HepG2 (cell line): ENCODE data around the gene TRAF3. TPM values are rescaled to one million over a fixed set of nuclear protein-coding genes. Genes with fewer than 3 reads are reported as not detected.

ENCODE experiments used
- CCDC6 ChIP-seq: sonication (generic); formaldehyde crosslinking; IDR thresholded peaks from 2 replicates; pipeline ENCODE4 v1.8.1; 2022; ENCODE audit warnings: mild to moderate bottlenecking, missing genetic modification reagents, moderate library complexity
- CEBPG ChIP-seq: IDR thresholded peaks from 2 replicates; pipeline ENCODE4 v1.6.1; 2016
- DDIT3 ChIP-seq: sonication (generic); formaldehyde crosslinking; IDR thresholded peaks from 2 replicates; pipeline ENCODE4 v1.4.0; 2020; ENCODE audit warnings: mild to moderate bottlenecking, missing genetic modification reagents
- DNMT3B ChIP-seq: conservative IDR thresholded peaks from 2 replicates; pipeline ENCODE4 v1.6.1; 2016; ENCODE audit warnings: missing biosample characterization, control low read depth
- EHMT2 ChIP-seq: fragments of 200-600 bp; sonication (generic); IDR thresholded peaks from 2 replicates; pipeline ENCODE4 v1.7.0; 2017; ENCODE audit warnings: antibody characterized with exemption, low read depth, low read length, borderline replicate concordance
- ELK4 ChIP-seq: sonication (generic); formaldehyde crosslinking; IDR thresholded peaks from 2 replicates; pipeline ENCODE4 v1.9.0; 2021; ENCODE audit warnings: missing genetic modification reagents, borderline replicate concordance
- ETV5 ChIP-seq: IDR thresholded peaks from 2 replicates; pipeline ENCODE4 v1.6.1; 2018; ENCODE audit warnings: missing biosample characterization, missing genetic modification reagents, inconsistent platforms, borderline replicate concordance
- FOXA3 ChIP-seq: IDR thresholded peaks from 2 replicates; pipeline ENCODE4 v1.6.1; 2016; ENCODE audit warnings: missing genetic modification reagents, missing compliant biosample characterization
- IKZF4 ChIP-seq: sonication (generic); formaldehyde crosslinking; IDR thresholded peaks from 2 replicates; pipeline ENCODE4 v1.5.1; 2020; ENCODE audit warnings: borderline replicate concordance, mild to moderate bottlenecking, low read depth, missing genetic modification reagents; ENCODE audit errors: not compliant biosample characterization
- KDM3A ChIP-seq: IDR thresholded peaks from 2 replicates; pipeline ENCODE4 v1.6.1; 2018; ENCODE audit warnings: low read depth, missing compliant biosample characterization
- KLF16 ChIP-seq, 2 experiments: sonication (generic) in 1 of 2; formaldehyde crosslinking in 1 of 2; IDR thresholded peaks; 2 replicates each; pipeline versions ENCODE4 v1.6.1 to v1.8.0; 2016 to 2023; ENCODE audit warnings: missing genetic modification reagents in 2 of 2, missing compliant biosample characterization in 1 of 2
- KLF6 ChIP-seq: IDR thresholded peaks from 2 replicates; pipeline ENCODE4 v1.8.0; 2016; ENCODE audit warnings: missing biosample characterization, missing genetic modification reagents
- NFKB2 ChIP-seq: sonication (generic); formaldehyde crosslinking; IDR thresholded peaks from 2 replicates; pipeline ENCODE4 v1.4.0; 2020; ENCODE audit warnings: missing genetic modification reagents, borderline replicate concordance
- PHF8 ChIP-seq: sonication (generic); formaldehyde crosslinking; IDR thresholded peaks from 2 replicates; pipeline ENCODE4 v1.5.0; 2020; ENCODE audit warnings: missing genetic modification reagents
- PREB ChIP-seq: sonication (generic); formaldehyde crosslinking; IDR thresholded peaks from 2 replicates; pipeline ENCODE4 v1.4.0; 2020; ENCODE audit warnings: missing genetic modification reagents
- PRMT3 ChIP-seq: sonication (generic); formaldehyde crosslinking; IDR thresholded peaks from 2 replicates; pipeline ENCODE4 v1.8.1; 2022; ENCODE audit warnings: low read depth, mild to moderate bottlenecking, moderate library complexity, missing genetic modification reagents, borderline replicate concordance
- SMAD9 ChIP-seq: sonication (generic); formaldehyde crosslinking; IDR thresholded peaks from 2 replicates; pipeline ENCODE4 v1.5.1; 2020; ENCODE audit warnings: mild to moderate bottlenecking, missing genetic modification reagents
- TFAP4 ChIP-seq: sonication (generic); IDR thresholded peaks from 2 replicates; pipeline ENCODE4 v1.6.1; 2016; ENCODE audit warnings: low read depth, borderline replicate concordance
- TRIM22 ChIP-seq: fragments of 450-650 bp; IDR thresholded peaks from 2 replicates; pipeline ENCODE4 v1.6.1; 2017
- ZFP41 ChIP-seq: sonication (generic); formaldehyde crosslinking; IDR thresholded peaks from 2 replicates; pipeline ENCODE4 v1.4.0; 2020; ENCODE audit warnings: mild to moderate bottlenecking, missing genetic modification reagents, borderline replicate concordance
- ZNF235 ChIP-seq: sonication (generic); formaldehyde crosslinking; IDR thresholded peaks from 2 replicates; pipeline ENCODE4 v1.8.1; 2023; ENCODE audit warnings: mild to moderate bottlenecking, missing genetic modification reagents, borderline replicate concordance
- ZNF629 ChIP-seq: sonication (generic); formaldehyde crosslinking; conservative IDR thresholded peaks from 2 replicates; pipeline ENCODE4 v1.5.0; 2020; ENCODE audit warnings: missing genetic modification reagents
- ZNF691 ChIP-seq: sonication (generic); formaldehyde crosslinking; IDR thresholded peaks from 2 replicates; pipeline ENCODE4 v1.4.0; 2020; ENCODE audit warnings: missing genetic modification reagents, low read depth, mild to moderate bottlenecking, borderline replicate concordance
- ZNF720 ChIP-seq: sonication (generic); formaldehyde crosslinking; IDR thresholded peaks from 2 replicates; pipeline ENCODE4 v1.4.0; 2020; ENCODE audit warnings: missing genetic modification reagents
- ZNF768 ChIP-seq: sonication (generic); formaldehyde crosslinking; IDR thresholded peaks from 2 replicates; pipeline ENCODE4 v1.4.0; 2020; ENCODE audit warnings: missing genetic modification reagents
- ZNF777 ChIP-seq: sonication (generic); formaldehyde crosslinking; IDR thresholded peaks from 2 replicates; pipeline ENCODE4 v1.4.0; 2020; ENCODE audit warnings: missing genetic modification reagents
- ZSCAN29 ChIP-seq: sonication (generic); formaldehyde crosslinking; conservative IDR thresholded peaks from 2 replicates; pipeline ENCODE4 v1.4.0; 2020; ENCODE audit warnings: mild to moderate bottlenecking, missing genetic modification reagents
- polyA plus RNA-seq, 8 experiments: library from polyadenylated mRNA; depleted of rRNA in 3 of 8; stranded (reverse) in 7 of 8; unstranded in 1 of 8; fragments of >200 nt; fragmentation: Illumina TruSeq in 4 of 8; extraction: Trizol in 4 of 8; gene quantifications; 2 replicates each; pipeline versions ENCODE4 v1.2.1 to v1.2.3, GENCODE V29; 2011 to 2016; ENCODE audit warnings: low read depth in 4 of 8, missing spikeins in 1 of 8, mixed read lengths in 1 of 8; ENCODE audit not compliant: insufficient read depth in 1 of 8
- total RNA-seq, 5 experiments: library from RNA; depleted of rRNA; stranded (reverse); fragments of >200 nt; fragmentation: Illumina TruSeq; extraction: Trizol; gene quantifications; 2 replicates each; pipeline ENCODE4 v1.2.3, GENCODE V29; 2016; ENCODE audit warnings: low read depth in 1 of 5

TRAF3 gene
- total and polyA plus RNA-seq, 2 of the 13 experiments (the other 11 are each of a cell fraction or from before 2014, with no cell fraction given): 6.9 to 12.2 TPM

- TF ChIP-seq TFAP4: peak; percentile 63; the same call in 1 of the 2 replicates
- no peak for TF ChIP-seq ZNF235 (CRISPR knock-in tag)
- no peak for TF ChIP-seq ELK4 (CRISPR knock-in tag)
- no peak for TF ChIP-seq CCDC6 (CRISPR knock-in tag)
- TF ChIP-seq NFKB2 (CRISPR knock-in tag): no peak
- TF ChIP-seq ZNF629 (CRISPR knock-in tag): no peak
- TF ChIP-seq IKZF4: no peak
- TF ChIP-seq DNMT3B (CRISPR knock-in tag): 0 out of 2 replicates have a peak, but pooled peaks have one; percentile 33
- TF ChIP-seq ZSCAN29 (CRISPR knock-in tag): no peak
- no peak for TF ChIP-seq ZNF720
- TF ChIP-seq KLF16 (CRISPR knock-in tag; IDR thresholded peaks at IDR 0.05): 0 out of 4 replicates have a peak, but pooled peaks of 1 of the 2 experiments have one; percentile 22
- no peak for TF ChIP-seq EHMT2
- peak; percentile 15; the same call in 1 of the 2 replicates for TF ChIP-seq ETV5 (CRISPR knock-in tag)
- no peak for TF ChIP-seq ZFP41 (CRISPR knock-in tag)
- TF ChIP-seq CEBPG (CRISPR knock-in tag): peak; percentile 23
- TF ChIP-seq ZNF768 (CRISPR knock-in tag): no peak
- 0 out of 2 replicates have a peak, but pooled peaks have one; percentile 17 for TF ChIP-seq FOXA3 (CRISPR knock-in tag)
- TF ChIP-seq PREB (CRISPR knock-in tag): no peak
- no peak for TF ChIP-seq TRIM22
- no peak for TF ChIP-seq KDM3A
- TF ChIP-seq DDIT3 (CRISPR knock-in tag): no peak
- TF ChIP-seq ZNF691 (CRISPR knock-in tag): no peak
- TF ChIP-seq PRMT3 (CRISPR knock-in tag): no peak
- TF ChIP-seq KLF6 (CRISPR knock-in tag): no peak
- TF ChIP-seq ZNF777 (CRISPR knock-in tag): no peak
- TF ChIP-seq SMAD9 (CRISPR knock-in tag): no peak
- no peak for TF ChIP-seq PHF8
Measured at GRCh38 chr14:102819176-102819628, 42.0 kb downstream of the TRAF3 start (continued).
